GM19025 (cell line): Measurements from ENCODE around the gene C16orf90.
A peak's percentile ranks its signal among the peaks of the same experiment; 100 is the strongest.

ENCODE experiments used
- ATAC-seq: cut with Tn5 transposase; IDR thresholded peaks from one replicate; pipeline ENCODE4 v1.9.1; 2021; ENCODE audit warnings: mild to moderate bottlenecking, low read depth, moderate library complexity; ENCODE audit not compliant: unreplicated experiment

C16orf90 gene

DNA sequence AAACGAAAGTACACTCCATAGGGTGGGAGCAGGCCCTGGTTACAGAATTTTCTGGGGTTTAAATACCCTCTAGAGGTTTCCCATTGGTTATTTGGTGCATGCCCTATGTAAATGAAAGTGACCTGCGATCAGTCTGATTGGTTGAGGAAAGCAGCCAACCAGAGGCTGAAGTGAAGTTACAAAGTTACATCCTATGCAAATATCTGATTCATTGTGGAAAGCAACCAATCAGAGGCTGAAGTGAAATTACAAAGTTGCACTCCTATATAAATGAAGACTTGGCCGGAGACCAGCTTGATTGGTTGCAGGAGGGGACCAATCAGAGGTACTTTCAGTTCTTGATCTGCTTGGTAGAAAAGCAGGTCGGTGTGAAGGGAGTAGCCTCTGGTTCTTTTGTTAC lies 27.4 kb downstream of the C16orf90 start:
- ATAC-seq, result no peak

DNA sequence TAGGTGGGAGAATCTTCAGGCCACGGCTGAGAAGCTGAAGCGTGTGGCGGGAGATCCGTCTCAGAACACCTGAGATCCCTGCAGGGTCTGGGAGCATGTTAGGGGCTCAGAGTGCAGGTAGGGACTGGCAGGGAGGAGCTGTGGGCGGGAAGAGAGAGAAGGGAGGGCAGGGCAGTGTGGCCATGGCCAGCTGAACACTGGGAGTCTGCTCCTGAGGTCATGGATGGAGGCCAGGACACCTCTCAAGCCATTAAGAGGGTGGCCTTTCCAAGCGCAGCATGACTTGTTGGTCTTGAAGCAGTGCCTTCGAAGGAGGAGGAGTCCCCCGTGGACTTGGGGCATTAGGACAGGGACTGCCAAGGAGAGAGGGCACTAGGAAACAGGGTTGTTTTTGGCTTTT lies 28.1 kb downstream of the C16orf90 start:
- ATAC-seq, result no peak

DNA sequence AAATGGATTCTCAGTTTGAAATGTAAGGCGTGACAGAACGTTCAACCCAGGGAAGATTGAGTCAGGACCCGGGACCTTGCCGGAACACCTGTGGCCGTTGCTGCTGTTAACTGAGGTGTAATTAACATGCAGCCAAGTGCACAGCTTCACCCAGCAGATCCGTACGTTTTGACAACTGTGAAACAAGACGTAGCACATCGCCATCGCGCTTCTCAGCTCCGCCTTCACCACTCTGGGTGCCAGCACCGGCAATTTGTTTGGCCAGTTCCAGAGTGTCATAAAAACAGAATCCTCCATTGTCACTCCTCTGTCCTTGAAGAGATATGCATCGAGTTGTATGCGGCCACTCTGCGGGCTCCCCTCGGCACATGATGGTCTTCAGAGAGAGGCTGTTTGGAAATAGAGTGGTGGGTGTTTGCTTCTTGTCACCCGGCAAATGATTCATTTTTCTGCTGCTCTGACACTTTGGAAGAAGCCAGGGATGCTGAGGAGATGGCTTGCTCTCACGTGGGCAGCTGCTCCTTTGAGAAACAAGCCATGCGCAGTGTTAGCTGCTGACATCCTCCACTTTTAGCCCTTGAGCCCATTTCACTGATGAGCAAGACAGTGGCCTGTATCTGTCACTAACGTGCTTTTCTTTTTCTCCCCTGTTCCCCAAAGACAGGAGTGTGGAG lies 29.2 kb downstream of the C16orf90 start:
- ATAC-seq, result no peak

DNA sequence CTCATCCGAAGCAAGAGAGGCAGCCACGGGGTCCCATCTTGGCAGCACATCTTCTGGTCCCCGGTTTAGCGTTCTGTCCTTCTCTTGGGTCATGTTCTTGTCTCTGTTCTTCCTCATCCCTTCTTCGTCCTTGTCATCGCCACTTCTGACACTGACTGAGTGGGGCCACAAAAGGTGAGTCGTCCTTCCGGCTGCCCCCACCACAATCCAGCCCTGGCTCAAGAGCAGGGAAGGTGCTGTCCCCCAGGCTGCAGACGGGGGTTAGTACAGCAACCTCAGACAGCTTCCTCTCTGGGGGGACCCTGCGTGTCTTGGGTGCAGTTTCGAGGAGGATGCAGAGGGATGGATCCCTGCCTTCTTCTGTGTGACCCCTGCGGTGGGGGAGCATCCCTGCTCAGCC lies 30.0 kb downstream of the C16orf90 start:
- no peak for ATAC-seq

DNA sequence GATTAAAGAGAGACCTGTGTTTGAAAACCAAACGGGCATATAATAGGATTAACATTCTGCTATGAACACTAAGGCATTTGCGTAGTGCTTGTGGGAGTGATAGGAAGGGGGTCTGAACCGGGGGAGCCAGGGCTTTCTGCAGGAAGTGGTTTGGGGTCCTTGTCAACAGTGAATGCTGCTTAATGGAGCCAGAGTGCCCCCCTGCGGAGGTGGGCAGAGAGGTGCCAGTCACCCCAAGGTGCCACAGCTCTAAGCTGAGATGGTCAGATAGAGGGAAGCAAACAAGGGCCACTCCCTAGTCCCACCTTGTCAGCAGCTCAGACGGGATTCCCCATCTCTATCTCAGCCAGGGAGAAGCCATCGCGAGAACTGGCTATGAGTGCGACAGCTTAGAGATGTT lies 34.1 kb downstream of the C16orf90 start:
- ATAC-seq, result no peak

DNA sequence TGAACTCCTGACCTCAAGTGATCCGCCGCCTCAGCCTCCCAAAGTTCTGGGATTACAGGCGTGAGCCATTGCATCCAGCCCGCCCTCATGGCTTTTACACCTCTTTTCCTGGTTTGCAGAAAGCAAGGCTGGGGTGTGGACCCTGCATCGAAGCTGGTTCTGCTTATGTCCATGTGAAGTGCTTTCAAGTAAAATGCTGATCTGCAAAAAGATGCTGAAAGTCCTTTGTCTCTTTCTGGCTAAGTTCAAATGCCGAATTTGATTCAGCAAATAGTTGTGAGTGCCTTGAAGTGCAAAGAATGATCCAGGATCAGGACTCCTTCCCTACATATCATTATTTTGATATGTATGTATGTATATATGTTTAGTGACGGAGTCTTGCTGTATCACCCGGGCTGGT lies 34.7 kb downstream of the C16orf90 start:
- no peak for ATAC-seq

DNA sequence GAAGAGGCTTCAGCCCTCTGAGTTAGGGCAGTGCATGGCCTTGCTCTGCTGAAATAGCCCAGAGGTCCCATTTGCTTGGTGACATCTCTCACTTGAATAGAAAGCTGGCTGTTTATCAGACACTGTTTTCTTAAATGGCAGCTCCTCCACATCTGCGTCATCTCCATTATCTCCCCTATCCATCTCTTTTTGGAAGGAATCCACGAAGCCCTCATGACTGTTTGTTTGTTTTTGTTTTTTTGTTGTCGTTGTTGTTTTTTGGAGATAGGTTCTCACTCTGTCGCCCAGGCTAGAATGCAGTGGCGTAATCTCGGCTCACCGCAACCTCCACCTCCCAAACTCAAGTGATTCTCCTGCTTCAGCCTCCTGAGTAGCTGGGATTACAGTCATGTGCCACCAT lies 35.2 kb downstream of the C16orf90 start:
- no peak for ATAC-seq

DNA sequence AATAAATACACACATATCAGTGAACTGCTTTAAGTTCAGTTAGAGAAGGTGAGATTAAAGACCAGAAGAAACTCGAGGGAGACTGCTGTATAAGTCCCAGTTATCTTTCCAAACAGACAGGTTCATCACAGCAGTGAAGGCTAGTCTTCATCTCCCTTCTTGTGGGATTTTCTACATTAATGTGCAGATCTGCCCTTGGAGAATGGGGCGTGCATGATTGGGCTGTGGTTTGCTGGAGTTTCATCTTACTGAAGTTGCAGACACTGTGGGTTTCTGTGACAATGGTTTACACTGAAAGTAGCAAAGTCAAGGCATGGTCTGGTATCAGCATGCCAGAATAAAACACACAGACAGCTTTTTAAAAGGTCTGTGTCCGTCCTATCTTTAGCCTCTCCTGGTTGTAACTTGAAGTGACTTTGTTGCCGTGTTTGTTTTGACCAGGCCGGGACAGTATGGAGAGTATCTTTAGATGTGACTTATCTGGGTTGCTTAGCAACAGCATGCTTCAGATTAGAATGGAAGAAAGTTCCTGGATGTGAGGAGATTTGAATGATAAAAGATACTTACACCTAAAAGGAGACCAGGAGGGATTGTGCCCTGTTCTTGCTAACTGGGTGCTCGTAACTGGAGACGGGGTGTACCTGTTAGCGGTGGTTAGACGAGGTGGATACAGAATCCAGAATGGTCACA lies 35.7 kb downstream of the C16orf90 start:
- ATAC-seq, result no peak

DNA sequence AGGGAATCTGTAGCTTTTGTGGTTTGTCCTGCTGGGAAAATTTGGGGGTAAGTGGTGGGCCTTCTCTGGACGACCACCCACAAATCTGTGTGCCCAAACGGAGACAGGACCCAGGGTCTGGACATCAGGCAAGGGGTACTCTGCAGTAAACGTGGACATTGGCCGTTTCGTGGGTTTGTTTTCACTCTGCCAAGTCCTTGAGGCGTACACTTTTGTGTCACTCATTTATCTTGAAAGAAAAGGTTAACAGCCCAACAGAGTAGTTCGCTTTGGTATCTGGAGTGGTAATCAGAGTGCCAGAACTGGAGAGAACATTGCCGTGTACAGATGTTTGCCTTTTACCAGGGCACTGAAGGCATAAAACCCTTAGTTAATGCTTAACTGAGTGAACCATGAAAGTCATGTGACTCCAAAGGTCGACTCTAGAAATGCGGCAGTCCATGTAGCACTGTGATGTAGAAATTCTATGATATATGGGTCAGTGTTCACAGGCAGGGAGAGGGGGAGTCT lies 36.4 kb downstream of the C16orf90 start:
- peak; percentile 33 for ATAC-seq

DNA sequence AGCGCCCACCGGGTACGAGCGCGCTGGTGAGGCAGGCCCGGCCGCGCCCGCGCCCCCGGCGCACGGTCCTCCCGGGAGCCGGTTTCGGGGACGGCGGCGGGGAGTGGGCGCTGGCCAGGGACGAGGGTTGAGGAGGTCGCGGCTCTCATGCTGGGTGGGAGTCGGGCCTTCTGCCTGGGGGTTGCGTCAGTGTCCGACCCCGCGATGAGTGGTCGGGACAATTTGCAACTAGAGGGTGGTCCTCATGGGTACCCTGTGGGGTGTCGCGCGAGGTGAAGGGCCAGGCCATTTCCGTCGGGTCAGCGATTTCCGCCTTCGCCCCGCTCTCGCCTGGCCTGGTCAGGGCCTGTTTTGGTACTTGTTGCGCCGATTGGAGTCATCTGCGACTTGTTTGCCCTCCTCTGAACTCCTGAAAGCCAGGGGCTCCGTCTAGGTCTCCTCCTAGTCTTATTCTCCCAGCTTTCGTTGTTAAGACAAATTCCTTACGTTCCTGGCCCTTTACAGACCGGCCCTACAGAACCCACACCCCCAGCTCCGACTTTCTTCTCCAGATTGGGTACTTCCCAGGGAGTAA lies 36.9 kb downstream of the C16orf90 start:
- no peak for ATAC-seq

DNA sequence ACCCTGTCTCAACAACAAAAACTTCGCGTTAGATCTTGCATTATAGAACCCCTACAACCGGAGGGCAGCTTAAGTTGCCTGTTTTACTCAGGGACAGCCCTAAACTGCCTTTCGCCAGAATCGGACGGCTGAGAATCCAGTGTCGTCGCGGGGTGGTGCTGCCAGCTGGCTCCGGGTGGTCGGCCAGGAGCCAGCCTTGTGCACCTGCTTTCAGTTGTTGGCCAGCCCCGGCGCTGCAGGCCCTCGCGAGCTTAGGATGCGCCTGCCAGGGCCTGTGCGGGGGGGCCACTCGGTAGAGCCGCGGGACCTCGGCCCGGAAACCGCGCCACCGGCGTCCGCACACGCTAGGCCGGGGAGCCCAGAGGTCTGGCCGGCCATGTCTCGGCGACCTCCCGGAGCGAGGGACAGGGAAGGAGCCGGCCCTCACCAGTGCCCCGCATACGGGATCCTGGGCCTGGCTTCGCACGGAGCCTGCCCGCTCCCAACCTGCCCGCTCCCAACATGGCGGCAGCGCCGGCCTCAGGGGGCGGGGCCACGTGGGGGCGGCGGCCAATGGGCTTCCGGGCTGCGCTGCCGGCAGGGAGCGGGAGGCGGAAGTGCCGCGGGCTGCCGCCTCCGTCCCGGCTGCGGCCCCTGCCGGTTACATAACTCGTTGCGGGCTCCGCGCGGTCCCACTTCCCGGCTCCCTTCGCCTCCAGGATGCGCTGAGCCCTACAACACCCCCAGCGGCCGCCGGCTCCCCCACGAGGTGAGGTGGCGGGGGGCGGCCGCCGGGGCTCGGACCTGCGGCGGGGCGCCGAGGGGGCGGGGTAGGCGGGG lies 37.6 kb downstream of the C16orf90 start:
- peak; percentile 72 for ATAC-seq

DNA sequence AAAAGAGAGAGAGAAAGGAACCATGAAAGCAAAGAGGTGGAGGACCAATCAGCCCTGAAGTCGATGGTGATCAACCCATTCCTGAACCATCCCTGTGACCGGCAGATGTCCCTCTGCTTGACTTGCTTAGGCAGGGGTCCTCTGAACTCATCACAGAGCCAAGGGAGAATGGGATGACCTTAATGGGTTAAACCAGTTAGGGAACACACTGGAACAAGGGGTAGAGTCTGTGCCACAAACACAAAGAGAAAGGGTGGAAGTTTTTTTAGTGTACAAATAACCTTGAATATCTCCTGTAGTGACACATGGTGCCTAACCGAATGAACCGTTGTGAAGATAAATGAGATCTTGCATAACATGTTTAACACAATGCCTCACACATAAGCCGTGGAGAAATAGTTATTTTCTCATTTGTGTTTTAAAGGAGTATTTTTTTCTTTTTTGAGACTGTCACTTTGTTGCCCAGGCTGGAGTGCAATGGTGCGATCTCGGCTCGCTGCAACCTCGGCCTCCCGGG lies 40.6 kb downstream of the C16orf90 start:
- no peak for ATAC-seq

DNA sequence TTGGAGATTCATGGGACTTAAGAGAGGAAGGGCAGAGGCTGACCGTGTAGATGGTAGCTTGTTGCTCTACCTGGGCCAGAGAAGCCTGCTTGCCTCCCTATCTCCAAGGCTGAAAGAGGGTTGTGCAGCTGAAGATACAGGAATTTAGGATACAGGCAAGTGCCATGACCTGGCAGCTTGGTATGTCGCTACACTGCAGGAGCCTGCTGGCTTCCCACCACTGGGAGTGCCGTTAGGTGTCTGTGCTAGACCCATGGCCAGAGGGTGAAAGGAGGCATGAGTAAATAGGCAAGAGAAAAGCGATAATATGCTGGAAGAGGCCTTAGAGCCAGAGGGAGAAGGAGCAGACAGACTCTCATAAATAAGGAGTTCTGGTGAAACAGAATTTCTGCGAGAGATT lies 41.2 kb downstream of the C16orf90 start:
- ATAC-seq, result no peak

DNA sequence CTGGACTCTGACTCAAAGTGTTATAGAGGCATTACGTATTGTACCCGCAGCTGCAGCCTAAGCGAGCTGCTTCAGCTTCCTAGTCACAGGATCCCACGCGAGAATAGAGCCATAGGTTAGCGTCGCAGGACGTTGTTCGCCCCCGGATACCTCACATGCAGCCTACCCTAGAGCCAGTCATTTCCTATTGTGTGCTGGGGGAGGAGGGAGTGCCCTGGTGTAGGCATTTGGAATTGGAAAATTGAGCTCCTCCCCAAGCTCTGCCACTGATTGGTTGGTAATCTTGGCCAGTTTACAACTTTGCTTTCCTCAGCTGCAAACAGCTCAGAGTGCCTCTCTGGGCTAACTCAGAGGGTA lies 51.3 kb downstream of the C16orf90 start:
- peak; percentile 11 for ATAC-seq
